Skeletal muscle satellite cell (primary cell): Measurements from ENCODE around the gene TMEM132C. TPM values are rescaled to one million over a fixed set of nuclear protein-coding genes. Genes with fewer than 3 reads are reported as not detected.
"Not testable (repeated sequence)": the region's sequence is repeated elsewhere in the genome, so short reads cannot be mapped to it uniquely, and the experiment has no call there.

Experiments used
- H3K27me3 ChIP-seq: 2 replicates; pipeline ENCODE4 v1.7.0; 2013; ENCODE audit warnings: low read length; ENCODE audit not compliant: control insufficient read depth, insufficient read depth
- H3K36me3 ChIP-seq: 2 replicates; pipeline ENCODE4 v1.7.0; 2013; ENCODE audit warnings: mild to moderate bottlenecking, control low read depth, low read length; ENCODE audit not compliant: insufficient read depth
- H3K4me1 ChIP-seq: 2 replicates; pipeline ENCODE4 v1.7.0; 2013; ENCODE audit warnings: low read length; ENCODE audit not compliant: control insufficient read depth, insufficient read depth
- H3K4me2 ChIP-seq: 2 replicates; pipeline ENCODE4 v1.7.0; 2013; ENCODE audit warnings: mild to moderate bottlenecking, low read length
- H3K4me3 ChIP-seq: 2 replicates; pipeline ENCODE4 v1.7.0; 2013; ENCODE audit warnings: low read length
- H3K9ac ChIP-seq: 2 replicates; pipeline ENCODE4 v1.7.0; 2013; ENCODE audit warnings: mild to moderate bottlenecking, low read depth, low read length, moderate library complexity
- H3K9me3 ChIP-seq: replicated peaks from 2 replicates; pipeline ENCODE4 v1.7.0; 2013; ENCODE audit warnings: mild to moderate bottlenecking, control low read depth, low read length
- total RNA-seq: library from RNA; depleted of rRNA; stranded (reverse); fragments of >200 nt; gene quantifications from 2 replicates; pipeline ENCODE4 v1.2.3, GENCODE V29; 2012; rRNA removed

Gene TMEM132C
- not detected in 2 replicates for total RNA-seq

DNA sequence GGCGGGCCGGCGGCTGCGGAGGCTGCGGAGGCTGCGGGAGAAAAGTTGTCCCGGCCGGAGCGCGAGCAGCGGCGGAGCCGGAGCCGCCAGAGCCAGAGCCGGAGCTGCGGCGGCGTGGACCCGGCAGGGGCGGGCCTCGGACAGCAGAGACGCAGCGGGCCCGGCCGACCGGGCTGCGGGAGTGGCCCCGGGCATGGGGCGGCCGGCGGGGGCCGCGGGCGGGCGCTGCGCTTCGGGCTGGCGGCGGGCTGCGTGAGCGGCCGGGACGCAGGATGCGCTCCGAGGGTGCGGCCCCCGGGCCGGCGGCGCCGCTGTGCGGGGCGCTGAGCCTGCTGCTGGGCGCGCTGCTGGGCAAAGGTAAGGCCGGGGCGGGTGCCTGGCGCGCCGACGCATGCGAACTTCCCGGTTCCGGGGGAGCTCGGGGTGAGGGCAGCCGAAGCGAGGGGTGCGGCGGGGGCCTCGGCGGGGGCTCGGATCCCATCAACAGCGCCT, at the start of gene TMEM132C:
Gene TMEM132C (plus strand): TSS at position 40 of the 492 bp plus-strand sequence. CDS start 233 bp downstream, at position 273.
- Histone ChIP-seq H3K9ac (no peak within 1 kb of the TSS), H3K4me3 (no peak within 1 kb of the TSS), H3K9me3 (peaks cover 3% of the 10 kb centered on the region), H3K4me1 (no peaks in the 10 kb centered on the region), H3K27me3 (peaks cover 10% of the 10 kb centered on the region), H3K36me3 (no peaks in the 10 kb centered on the region), H3K4me2 (no peak within 1 kb of the TSS)

DNA sequence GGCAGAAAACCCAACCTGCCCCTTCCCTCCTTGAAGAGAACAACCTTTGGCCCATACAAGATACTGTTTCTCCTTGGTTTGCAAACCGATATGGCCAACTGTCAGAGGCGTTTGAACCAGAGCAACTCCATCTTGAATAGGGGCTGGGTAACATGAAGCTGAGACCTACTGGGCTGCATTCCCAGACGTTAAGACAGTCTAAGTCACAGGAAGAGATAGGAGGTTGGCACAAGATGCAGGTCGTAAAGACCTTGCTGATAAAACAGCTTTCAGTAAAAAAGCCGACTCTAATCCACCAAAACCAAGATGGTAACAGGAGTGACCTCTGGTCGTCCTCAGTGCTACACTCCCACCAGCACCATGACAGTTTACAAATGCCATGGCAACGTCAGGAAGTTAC, 42.7 kb upstream of the TMEM132C start:
- no peak overlapping the region for H3K9ac ChIP-seq
- H3K27me3 ChIP-seq: no peaks in the 10 kb centered on the region
- H3K4me2 ChIP-seq: no peak overlapping the region
- no peak overlapping the region for H3K4me3 ChIP-seq
- H3K9me3 ChIP-seq: peaks cover 6% of the 10 kb centered on the region
- no peaks in the 10 kb centered on the region for H3K4me1 ChIP-seq
- H3K36me3 ChIP-seq: no peaks in the 10 kb centered on the region

DNA sequence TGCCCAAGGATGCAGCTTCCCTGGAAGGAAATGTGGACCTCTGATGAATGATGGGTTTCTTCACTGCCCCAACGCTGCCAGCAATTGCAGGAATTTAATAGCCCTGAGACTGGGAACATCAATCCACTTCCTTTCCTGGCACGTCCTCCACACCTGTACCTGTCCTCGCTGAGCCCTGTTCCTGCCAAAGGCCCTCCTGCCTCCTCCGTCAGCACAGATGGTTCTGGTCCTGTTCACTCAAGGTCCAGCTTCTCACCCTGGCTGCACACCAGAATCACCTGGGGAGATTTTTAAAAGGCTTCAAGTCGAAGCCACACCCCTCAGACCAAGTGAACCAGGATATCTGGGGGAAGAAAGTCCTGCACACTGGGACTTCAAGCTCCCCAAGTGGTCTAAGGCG, 38.4 kb upstream of the TMEM132C start:
- no peak overlapping the region for H3K4me2 ChIP-seq
- H3K27me3 ChIP-seq: no peaks in the 10 kb centered on the region
- H3K9ac ChIP-seq: no peak overlapping the region
- no peaks in the 10 kb centered on the region for H3K36me3 ChIP-seq
- peaks cover 11% of the 10 kb centered on the region for H3K9me3 ChIP-seq
- no peak overlapping the region for H3K4me3 ChIP-seq
- no peaks in the 10 kb centered on the region for H3K4me1 ChIP-seq

DNA sequence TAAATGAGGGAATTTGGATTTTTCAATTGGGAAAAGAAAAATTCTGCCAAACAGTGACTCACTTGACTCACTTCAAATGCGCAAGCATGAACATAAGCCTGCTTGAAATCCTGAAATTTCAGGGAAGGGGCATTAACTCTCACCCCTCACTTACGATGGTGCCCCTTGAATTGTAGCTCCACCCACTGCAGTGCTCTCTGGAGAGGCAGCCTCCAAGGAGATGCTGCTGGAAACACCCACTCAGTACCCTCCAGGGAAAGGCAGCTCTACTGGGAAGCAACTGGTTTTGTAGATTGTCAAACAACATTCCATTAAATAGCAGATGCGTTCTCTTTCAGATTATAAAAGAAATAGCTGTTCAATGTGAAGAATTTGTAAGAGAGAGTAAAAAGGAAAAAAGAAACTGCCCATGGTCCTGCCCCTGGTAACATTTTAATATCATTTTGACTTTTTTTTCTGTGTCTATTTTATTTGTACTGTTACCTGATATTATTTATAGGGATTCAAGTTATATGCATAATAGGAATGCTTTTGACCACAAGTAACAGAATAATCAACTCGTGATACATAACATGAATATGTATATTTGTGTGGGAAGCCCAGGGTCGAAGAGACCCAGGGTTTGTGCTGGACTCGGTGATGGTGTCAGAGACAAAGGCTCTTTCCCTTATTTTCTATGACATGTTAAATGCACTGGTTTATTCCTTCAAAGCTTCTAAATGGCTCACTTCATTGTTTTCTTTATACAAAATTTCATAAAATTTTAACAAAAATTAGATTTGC, 31.1 kb upstream of the TMEM132C start:
- H3K36me3 ChIP-seq: no peaks in the 10 kb centered on the region
- H3K9ac ChIP-seq: no peak overlapping the region
- H3K27me3 ChIP-seq: no peaks in the 10 kb centered on the region
- no peaks in the 10 kb centered on the region for H3K4me1 ChIP-seq
- peaks cover 12% of the 10 kb centered on the region for H3K9me3 ChIP-seq
- no peak overlapping the region for H3K4me3 ChIP-seq
- H3K4me2 ChIP-seq: no peak overlapping the region

DNA sequence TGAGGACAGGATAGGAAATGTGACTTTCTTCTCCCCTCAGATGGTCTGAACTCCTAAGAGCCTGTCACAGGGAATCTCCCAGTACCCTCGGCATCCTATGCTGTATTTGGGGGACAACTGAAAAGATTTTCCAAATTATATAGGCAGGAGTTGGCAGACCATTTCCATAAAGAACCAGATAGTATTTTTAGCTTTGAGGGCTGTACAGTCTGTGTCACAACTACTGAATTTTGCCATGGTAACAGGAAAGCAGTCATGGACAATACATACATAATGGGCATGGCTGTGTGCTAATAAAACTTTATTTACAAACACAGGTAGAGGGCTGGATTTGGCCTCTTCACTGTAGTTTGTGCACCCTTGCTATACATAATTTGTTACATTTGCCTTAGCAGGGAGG, 30.4 kb upstream of the TMEM132C start:
- Histone ChIP-seq H3K4me3 (no peak overlapping the region), H3K4me2 (no peak overlapping the region), H3K9ac (no peak overlapping the region), H3K4me1 (no peaks in the 10 kb centered on the region), H3K9me3 (peaks cover 12% of the 10 kb centered on the region), H3K36me3 (no peaks in the 10 kb centered on the region), H3K27me3 (no peaks in the 10 kb centered on the region)

DNA sequence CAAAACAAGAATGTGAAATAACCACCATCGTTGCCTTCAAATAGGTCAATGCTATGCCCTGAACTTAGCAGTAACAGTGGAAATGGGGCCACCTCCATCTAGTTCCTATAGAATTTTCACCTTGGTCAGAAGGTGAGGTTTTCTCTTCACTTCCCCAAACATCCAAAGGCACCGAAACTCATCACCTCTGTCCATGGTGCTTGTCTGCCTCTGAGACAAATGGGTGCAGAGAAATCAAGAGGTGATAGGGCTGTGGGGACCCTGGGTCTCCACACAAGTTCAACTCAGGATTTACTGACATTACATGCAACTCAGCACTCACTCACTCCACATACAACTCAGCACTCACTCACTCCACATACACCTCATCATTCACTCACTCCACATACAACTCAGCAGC, 26.2 kb upstream of the TMEM132C start:
- Histone ChIP-seq H3K4me2 (no peak overlapping the region), H3K4me1 (no peaks in the 10 kb centered on the region), H3K9me3 (peaks cover 13% of the 10 kb centered on the region), H3K36me3 (no peaks in the 10 kb centered on the region), H3K9ac (no peak overlapping the region), H3K4me3 (no peak overlapping the region), H3K27me3 (no peaks in the 10 kb centered on the region)

DNA sequence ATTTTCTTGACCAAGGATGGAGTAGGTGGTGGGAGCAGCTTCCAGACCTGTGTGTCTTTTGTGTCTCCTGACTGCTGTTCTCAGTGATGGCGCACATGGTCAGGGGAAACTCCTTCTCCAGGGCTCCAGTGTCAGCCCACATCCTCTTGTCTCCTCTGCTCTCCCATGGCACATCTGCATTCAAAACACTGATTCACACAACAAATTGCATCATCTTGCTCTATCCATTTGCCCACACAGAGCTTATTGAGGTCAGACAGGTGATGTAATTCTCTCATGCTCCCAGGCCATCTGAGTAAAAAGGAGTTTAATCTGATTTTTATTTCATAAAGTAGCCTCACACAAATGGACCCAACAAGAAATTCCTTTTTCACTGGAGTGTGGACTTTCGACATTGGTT, 21.8 kb upstream of the TMEM132C start:
- H3K9me3 ChIP-seq: peaks cover 21% of the 10 kb centered on the region
- H3K4me2 ChIP-seq: no peak overlapping the region

DNA sequence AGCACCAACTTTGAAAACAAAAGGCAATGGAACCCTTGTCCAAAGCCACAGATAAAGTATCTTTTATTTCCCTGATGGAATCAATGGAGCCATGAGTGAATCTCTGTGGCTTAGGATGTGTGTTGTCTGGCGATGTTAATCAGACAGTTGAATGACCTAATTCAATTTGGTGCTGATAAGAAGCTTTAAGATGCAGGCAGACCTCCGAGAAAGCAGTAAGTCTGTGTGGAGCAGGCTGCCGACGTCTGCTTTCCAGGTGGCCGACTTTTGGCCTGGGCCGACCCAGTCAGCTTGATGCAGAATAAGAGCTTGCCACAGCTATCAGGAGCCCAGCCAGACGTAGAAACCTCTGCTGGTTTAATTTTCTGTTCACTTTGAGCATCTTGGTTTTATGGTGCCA, 21.1 kb upstream of the TMEM132C start:
- H3K9me3 ChIP-seq: peaks cover 26% of the 10 kb centered on the region
- no peak overlapping the region for H3K9ac ChIP-seq

More for the DNA sequence above, 21.8 kb upstream of the TMEM132C start:
- no peaks in the 10 kb centered on the region for H3K36me3 ChIP-seq
- H3K9ac ChIP-seq: no peak overlapping the region
- no peak overlapping the region for H3K4me3 ChIP-seq
- no peaks in the 10 kb centered on the region for H3K27me3 ChIP-seq
- H3K4me1 ChIP-seq: no peaks in the 10 kb centered on the region

DNA sequence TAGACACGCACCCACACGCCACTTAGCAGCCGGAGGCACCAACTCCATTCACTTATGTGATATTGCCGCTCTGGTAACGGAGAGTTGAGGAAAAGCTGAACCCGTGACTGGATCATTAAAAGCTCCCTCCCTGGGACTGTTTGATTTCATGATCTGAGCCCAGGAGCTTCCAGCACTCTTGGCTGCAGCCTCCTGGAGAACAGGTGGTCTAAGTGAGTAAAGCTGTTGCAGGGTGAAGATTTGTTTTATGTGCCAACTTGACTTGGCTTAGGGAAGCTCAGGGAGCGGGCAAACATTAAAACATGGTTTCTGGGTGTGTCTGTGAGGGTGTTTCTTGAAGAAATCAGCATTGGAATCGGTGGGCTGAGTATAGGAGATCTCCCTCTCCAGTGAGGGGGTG, 16.9 kb upstream of the TMEM132C start:
- H3K27me3 ChIP-seq: no peaks in the 10 kb centered on the region
- H3K4me2 ChIP-seq: no peak overlapping the region
- H3K9me3 ChIP-seq: peaks cover 21% of the 10 kb centered on the region
- no peak overlapping the region for H3K4me3 ChIP-seq
- no peaks in the 10 kb centered on the region for H3K4me1 ChIP-seq
- H3K9ac ChIP-seq: no peak overlapping the region
- H3K36me3 ChIP-seq: no peaks in the 10 kb centered on the region

More for the DNA sequence above, 21.1 kb upstream of the TMEM132C start:
- Histone ChIP-seq H3K4me3 (no peak overlapping the region), H3K4me2 (no peak overlapping the region), H3K27me3 (no peaks in the 10 kb centered on the region), H3K36me3 (no peaks in the 10 kb centered on the region), H3K4me1 (no peaks in the 10 kb centered on the region)

DNA sequence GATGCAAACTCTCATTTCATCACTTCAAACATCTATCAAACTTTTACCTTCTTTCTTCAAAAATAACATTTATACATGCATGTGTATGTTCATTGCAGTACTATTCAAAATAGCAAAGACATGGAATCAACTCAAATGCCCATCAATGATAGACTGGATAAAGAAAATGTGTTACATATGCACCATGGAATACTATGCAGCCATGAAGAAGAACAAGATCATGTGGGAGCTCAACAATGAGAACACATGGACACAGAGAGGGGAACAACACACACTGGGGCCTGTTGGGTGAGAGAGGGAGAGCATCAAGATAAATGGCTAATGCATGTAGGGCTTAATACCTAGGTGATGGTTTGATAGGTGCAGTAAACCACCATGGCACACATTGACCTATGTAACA, 13.1 kb upstream of the TMEM132C start:
- H3K36me3 ChIP-seq: not testable (repeated sequence)

DNA sequence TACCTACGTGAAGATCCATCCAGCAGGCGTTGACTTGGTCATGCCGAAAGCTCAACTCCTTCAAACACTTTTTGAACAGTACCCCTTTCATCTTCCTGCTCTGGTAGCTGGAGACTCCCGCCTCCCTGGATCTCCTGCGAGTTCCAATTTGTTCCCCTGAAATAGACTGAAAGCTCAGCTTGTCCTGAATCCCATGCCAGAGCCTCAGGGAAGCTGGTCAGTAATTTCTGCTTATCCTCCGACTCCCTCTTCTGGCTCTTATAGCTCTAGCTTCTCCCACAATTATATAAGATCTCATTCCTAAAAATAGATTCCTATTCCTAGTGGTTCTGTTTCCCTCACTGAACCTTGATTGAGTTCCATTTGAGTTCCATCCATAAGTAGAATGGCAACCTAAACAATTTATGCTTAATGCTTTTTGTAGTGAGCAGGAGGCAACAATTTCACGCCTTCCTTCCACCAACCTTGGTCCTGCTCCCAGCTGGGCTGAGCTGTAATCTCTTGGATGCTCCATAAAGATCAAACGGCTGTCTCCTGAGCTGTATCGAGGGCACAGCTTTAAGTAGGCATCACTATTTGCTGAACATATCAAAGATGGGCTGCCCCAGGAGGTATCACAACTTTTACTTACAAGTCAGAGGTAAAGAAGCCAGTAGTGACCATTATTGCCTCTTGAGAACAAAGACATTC, 8.0 kb upstream of the TMEM132C start:
- Histone ChIP-seq H3K4me3 (no peak overlapping the region), H3K27me3 (no peaks in the 10 kb centered on the region), H3K9me3 (peaks cover 1% of the 10 kb centered on the region), H3K4me1 (no peaks in the 10 kb centered on the region), H3K4me2 (no peak overlapping the region), H3K36me3 (no peaks in the 10 kb centered on the region), H3K9ac (no peak overlapping the region)

More for the DNA sequence above, 13.1 kb upstream of the TMEM132C start:
- H3K9ac ChIP-seq, H3K4me1 ChIP-seq, H3K4me3 ChIP-seq, H3K27me3 ChIP-seq, H3K4me2 ChIP-seq: not testable (repeated sequence)
- peaks cover 10% of the 10 kb centered on the region for H3K9me3 ChIP-seq
